Liver (tissue), 3 donors: Measurements from ENCODE around the gene USP21.

Experiments
- EGR1 ChIP-seq, 2 donors: IDR thresholded peaks; 2 replicates each; pipeline ENCODE4 v1.6.1; 2016 to 2018; ENCODE audit warnings: antibody characterized with exemption in 2 of 2, low read depth in 2 of 2
- FOXA1 ChIP-seq: IDR thresholded peaks from 2 replicates; pipeline ENCODE4 v1.6.1; 2016; ENCODE audit warnings: antibody characterized with exemption
- GABPA ChIP-seq, 2 donors: IDR thresholded peaks in 1 of 2; conservative IDR thresholded peaks in 1 of 2; 2 replicates each; pipeline ENCODE4 v1.6.1; 2016; ENCODE audit warnings: antibody characterized with exemption in 2 of 2, mild to moderate bottlenecking in 1 of 2, moderate library complexity in 1 of 2
- JUND ChIP-seq, 2 donors: IDR thresholded peaks; 2 replicates each; pipeline ENCODE4 v1.6.1; 2016; ENCODE audit warnings: antibody characterized with exemption in 2 of 2
- RAD21 ChIP-seq, 2 donors: IDR thresholded peaks; 2 replicates each; pipeline ENCODE4 v1.6.1; 2016; ENCODE audit warnings: antibody characterized with exemption in 2 of 2, mild to moderate bottlenecking in 2 of 2
- RXRA ChIP-seq, 2 donors: IDR thresholded peaks; 2 replicates each; pipeline ENCODE4 v1.6.1; 2017 to 2018; ENCODE audit warnings: antibody characterized with exemption in 2 of 2, mild to moderate bottlenecking in 1 of 2
- SP1 ChIP-seq: IDR thresholded peaks from 2 replicates; pipeline ENCODE4 v1.6.1; 2018; ENCODE audit warnings: antibody characterized with exemption, mild to moderate bottlenecking
- TAF1 ChIP-seq: conservative IDR thresholded peaks from 2 replicates; pipeline ENCODE4 v1.6.1; 2016; ENCODE audit warnings: antibody characterized with exemption, mild to moderate bottlenecking
- YY1 ChIP-seq: IDR thresholded peaks from 2 replicates; pipeline ENCODE4 v1.6.1; 2016; ENCODE audit warnings: antibody characterized with exemption, mild to moderate bottlenecking
- TF ChIP-seq, protein P1 (sequence below): fragments of 150-350 bp; IDR thresholded peaks from 2 replicates; pipeline ENCODE4 v1.5.1; 2017; ENCODE audit warnings: improper control_type of control experiment, low read depth, low read length; ENCODE audit not compliant: missing input control
- TF ChIP-seq, protein P2 (sequence below): IDR thresholded peaks from 2 replicates; pipeline ENCODE4 v1.6.1; 2016; ENCODE audit warnings: antibody characterized with exemption
- TF ChIP-seq, protein P3 (sequence below): IDR thresholded peaks from 2 replicates; pipeline ENCODE4 v1.6.1; 2016; ENCODE audit warnings: antibody characterized with exemption
- TF ChIP-seq, protein P4 (sequence below): IDR thresholded peaks from 2 replicates; pipeline ENCODE4 v1.6.1; 2016; ENCODE audit warnings: antibody characterized with exemption, mild to moderate bottlenecking
- TF ChIP-seq, protein P5 (sequence below): IDR thresholded peaks from 2 replicates; pipeline ENCODE4 v1.6.1; 2016; ENCODE audit warnings: antibody characterized with exemption
- donor health status: healthy.
- donor health status: healthy.

DNA sequence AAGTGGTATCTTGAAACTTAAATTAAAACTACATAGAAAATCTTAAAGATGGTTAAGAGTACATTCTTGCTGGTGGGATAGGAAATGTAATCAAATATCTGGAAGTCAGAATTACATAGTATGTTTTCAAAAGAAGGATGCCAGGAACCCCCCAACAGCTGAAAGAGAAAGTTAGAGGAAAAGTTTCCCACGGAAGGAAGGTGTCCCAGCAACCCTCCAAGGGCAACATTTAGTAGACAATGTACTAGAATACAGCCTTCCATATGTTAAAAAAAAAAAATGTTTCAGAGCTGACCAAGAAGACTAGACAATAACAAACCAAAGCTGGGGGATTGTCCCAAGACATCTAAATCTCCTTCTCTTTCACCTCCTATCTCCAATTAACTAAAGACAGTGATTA is 29.0 kb upstream of the USP21 start:
- no peak for TF ChIP-seq RAD21 (IDR thresholded peaks at IDR 0.05)
- TF ChIP-seq, protein P1, sequence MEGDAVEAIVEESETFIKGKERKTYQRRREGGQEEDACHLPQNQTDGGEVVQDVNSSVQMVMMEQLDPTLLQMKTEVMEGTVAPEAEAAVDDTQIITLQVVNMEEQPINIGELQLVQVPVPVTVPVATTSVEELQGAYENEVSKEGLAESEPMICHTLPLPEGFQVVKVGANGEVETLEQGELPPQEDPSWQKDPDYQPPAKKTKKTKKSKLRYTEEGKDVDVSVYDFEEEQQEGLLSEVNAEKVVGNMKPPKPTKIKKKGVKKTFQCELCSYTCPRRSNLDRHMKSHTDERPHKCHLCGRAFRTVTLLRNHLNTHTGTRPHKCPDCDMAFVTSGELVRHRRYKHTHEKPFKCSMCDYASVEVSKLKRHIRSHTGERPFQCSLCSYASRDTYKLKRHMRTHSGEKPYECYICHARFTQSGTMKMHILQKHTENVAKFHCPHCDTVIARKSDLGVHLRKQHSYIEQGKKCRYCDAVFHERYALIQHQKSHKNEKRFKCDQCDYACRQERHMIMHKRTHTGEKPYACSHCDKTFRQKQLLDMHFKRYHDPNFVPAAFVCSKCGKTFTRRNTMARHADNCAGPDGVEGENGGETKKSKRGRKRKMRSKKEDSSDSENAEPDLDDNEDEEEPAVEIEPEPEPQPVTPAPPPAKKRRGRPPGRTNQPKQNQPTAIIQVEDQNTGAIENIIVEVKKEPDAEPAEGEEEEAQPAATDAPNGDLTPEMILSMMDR: no peak
- no peak for TF ChIP-seq TAF1
- TF ChIP-seq, protein P2, sequence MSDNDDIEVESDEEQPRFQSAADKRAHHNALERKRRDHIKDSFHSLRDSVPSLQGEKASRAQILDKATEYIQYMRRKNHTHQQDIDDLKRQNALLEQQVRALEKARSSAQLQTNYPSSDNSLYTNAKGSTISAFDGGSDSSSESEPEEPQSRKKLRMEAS: no peak
- no peak for TF ChIP-seq YY1
- TF ChIP-seq, protein P3, sequence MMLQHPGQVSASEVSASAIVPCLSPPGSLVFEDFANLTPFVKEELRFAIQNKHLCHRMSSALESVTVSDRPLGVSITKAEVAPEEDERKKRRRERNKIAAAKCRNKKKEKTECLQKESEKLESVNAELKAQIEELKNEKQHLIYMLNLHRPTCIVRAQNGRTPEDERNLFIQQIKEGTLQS: no peak
- TF ChIP-seq, protein P4, sequence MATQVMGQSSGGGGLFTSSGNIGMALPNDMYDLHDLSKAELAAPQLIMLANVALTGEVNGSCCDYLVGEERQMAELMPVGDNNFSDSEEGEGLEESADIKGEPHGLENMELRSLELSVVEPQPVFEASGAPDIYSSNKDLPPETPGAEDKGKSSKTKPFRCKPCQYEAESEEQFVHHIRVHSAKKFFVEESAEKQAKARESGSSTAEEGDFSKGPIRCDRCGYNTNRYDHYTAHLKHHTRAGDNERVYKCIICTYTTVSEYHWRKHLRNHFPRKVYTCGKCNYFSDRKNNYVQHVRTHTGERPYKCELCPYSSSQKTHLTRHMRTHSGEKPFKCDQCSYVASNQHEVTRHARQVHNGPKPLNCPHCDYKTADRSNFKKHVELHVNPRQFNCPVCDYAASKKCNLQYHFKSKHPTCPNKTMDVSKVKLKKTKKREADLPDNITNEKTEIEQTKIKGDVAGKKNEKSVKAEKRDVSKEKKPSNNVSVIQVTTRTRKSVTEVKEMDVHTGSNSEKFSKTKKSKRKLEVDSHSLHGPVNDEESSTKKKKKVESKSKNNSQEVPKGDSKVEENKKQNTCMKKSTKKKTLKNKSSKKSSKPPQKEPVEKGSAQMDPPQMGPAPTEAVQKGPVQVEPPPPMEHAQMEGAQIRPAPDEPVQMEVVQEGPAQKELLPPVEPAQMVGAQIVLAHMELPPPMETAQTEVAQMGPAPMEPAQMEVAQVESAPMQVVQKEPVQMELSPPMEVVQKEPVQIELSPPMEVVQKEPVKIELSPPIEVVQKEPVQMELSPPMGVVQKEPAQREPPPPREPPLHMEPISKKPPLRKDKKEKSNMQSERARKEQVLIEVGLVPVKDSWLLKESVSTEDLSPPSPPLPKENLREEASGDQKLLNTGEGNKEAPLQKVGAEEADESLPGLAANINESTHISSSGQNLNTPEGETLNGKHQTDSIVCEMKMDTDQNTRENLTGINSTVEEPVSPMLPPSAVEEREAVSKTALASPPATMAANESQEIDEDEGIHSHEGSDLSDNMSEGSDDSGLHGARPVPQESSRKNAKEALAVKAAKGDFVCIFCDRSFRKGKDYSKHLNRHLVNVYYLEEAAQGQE: no peak
- no peak for TF ChIP-seq GABPA (IDR thresholded peaks at IDR 0.05 in 1 of 2, conservative IDR thresholded peaks at IDR 0.05 in 1 of 2)
- TF ChIP-seq JUND (IDR thresholded peaks at IDR 0.05): no peak
- TF ChIP-seq, protein P5, sequence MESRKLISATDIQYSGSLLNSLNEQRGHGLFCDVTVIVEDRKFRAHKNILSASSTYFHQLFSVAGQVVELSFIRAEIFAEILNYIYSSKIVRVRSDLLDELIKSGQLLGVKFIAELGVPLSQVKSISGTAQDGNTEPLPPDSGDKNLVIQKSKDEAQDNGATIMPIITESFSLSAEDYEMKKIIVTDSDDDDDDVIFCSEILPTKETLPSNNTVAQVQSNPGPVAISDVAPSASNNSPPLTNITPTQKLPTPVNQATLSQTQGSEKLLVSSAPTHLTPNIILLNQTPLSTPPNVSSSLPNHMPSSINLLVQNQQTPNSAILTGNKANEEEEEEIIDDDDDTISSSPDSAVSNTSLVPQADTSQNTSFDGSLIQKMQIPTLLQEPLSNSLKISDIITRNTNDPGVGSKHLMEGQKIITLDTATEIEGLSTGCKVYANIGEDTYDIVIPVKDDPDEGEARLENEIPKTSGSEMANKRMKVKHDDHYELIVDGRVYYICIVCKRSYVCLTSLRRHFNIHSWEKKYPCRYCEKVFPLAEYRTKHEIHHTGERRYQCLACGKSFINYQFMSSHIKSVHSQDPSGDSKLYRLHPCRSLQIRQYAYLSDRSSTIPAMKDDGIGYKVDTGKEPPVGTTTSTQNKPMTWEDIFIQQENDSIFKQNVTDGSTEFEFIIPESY: no peak
- TF ChIP-seq RXRA (IDR thresholded peaks at IDR 0.05): no peak
- no peak for TF ChIP-seq FOXA1
- no peak for TF ChIP-seq EGR1 (IDR thresholded peaks at IDR 0.05; ENCODE audit: low read depth in 2 of 2)
- TF ChIP-seq SP1: no peak
